PFSK-1 (cell line): Measurements from ENCODE around the gene TMEM181.

Experiments
- FOXP2 ChIP-seq: optimal IDR thresholded peaks from 2 replicates; pipeline ENCODE3; 2011; ENCODE audit warnings: borderline replicate concordance, control low read depth, inconsistent platforms; ENCODE audit not compliant: insufficient read depth; ENCODE audit errors: extremely low read length, extremely low read depth
- POLR2AphosphoS5 ChIP-seq: IDR thresholded peaks from 2 replicates; pipeline ENCODE4 v1.6.1; 2012; ENCODE audit warnings: low read depth, mild to moderate bottlenecking, control low read depth, low read length, moderate library complexity
- SIN3A ChIP-seq: IDR thresholded peaks from 2 replicates; pipeline ENCODE4 v1.6.1; 2012; ENCODE audit warnings: mild to moderate bottlenecking, low read length, moderate library complexity, borderline replicate concordance; ENCODE audit not compliant: insufficient read depth
- TAF1 ChIP-seq: IDR thresholded peaks from 2 replicates; pipeline ENCODE4 v1.6.1; 2012; ENCODE audit warnings: low read length, control low read depth, borderline replicate concordance; ENCODE audit not compliant: insufficient read depth
- TF ChIP-seq, protein P1 (sequence below), 2 experiments: IDR thresholded peaks; 2 replicates each; pipeline versions ENCODE4 v1.6.1 to v1.8.0; 2011 to 2012; ENCODE audit warnings: low read depth in 2 of 2, low read length in 2 of 2, control low read depth in 1 of 2, inconsistent platforms in 1 of 2, mild to moderate bottlenecking in 1 of 2, moderate library complexity in 1 of 2; ENCODE audit not compliant: insufficient read depth in 1 of 2

DNA sequence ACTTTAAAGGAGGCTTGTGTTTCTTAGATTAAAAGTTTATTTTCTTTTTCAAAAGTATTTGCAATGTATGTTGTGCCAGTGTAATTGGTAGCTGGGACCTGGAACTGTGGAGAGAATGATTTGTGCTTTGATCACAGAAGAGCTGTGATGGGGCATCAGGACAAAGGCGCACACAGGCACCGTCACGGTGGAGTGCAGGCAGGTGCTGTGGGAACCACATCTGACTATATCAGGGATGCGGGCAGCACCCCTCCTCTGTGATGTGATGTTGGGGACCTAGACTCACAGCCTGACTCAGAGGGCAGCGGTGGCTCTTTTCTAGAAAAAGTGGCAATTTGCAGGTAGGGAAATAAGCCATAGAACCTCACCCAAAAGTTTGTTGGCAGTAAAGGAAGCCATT is 124.4 kb downstream of the TMEM181 start:
- TF ChIP-seq POLR2AphosphoS5, result no peak
- TF ChIP-seq SIN3A, result no peak
- TF ChIP-seq, protein P1, sequence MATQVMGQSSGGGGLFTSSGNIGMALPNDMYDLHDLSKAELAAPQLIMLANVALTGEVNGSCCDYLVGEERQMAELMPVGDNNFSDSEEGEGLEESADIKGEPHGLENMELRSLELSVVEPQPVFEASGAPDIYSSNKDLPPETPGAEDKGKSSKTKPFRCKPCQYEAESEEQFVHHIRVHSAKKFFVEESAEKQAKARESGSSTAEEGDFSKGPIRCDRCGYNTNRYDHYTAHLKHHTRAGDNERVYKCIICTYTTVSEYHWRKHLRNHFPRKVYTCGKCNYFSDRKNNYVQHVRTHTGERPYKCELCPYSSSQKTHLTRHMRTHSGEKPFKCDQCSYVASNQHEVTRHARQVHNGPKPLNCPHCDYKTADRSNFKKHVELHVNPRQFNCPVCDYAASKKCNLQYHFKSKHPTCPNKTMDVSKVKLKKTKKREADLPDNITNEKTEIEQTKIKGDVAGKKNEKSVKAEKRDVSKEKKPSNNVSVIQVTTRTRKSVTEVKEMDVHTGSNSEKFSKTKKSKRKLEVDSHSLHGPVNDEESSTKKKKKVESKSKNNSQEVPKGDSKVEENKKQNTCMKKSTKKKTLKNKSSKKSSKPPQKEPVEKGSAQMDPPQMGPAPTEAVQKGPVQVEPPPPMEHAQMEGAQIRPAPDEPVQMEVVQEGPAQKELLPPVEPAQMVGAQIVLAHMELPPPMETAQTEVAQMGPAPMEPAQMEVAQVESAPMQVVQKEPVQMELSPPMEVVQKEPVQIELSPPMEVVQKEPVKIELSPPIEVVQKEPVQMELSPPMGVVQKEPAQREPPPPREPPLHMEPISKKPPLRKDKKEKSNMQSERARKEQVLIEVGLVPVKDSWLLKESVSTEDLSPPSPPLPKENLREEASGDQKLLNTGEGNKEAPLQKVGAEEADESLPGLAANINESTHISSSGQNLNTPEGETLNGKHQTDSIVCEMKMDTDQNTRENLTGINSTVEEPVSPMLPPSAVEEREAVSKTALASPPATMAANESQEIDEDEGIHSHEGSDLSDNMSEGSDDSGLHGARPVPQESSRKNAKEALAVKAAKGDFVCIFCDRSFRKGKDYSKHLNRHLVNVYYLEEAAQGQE (IDR thresholded peaks at IDR 0.05; ENCODE audit: insufficient read depth in 1 of 2, low read depth in 2 of 2, low read length in 2 of 2), result no peak
- TF ChIP-seq TAF1, result no peak
- TF ChIP-seq FOXP2, result no peak
